PC-3 (cell line): Measurements from ENCODE around the gene IGFL1.
"Not testable (repeated sequence)": the region's sequence is repeated elsewhere in the genome, so short reads cannot be mapped to it uniquely, and the experiment has no call there.

Experiments used
- EZH2 ChIP-seq: fragments of 300-600 bp; sonication (generic); IDR thresholded peaks from one replicate; pipeline ENCODE4 v1.6.1; 2017; ENCODE audit warnings: antibody characterized with exemption, mild to moderate bottlenecking, low read length; ENCODE audit not compliant: unreplicated experiment
- TF ChIP-seq, protein P1 (sequence below): fragments of 300-600 bp; sonication (generic); conservative IDR thresholded peaks from 2 replicates; pipeline ENCODE4 v1.5.1; 2017; ENCODE audit warnings: antibody characterized with exemption, low read depth, mild to moderate bottlenecking, low read length

DNA sequence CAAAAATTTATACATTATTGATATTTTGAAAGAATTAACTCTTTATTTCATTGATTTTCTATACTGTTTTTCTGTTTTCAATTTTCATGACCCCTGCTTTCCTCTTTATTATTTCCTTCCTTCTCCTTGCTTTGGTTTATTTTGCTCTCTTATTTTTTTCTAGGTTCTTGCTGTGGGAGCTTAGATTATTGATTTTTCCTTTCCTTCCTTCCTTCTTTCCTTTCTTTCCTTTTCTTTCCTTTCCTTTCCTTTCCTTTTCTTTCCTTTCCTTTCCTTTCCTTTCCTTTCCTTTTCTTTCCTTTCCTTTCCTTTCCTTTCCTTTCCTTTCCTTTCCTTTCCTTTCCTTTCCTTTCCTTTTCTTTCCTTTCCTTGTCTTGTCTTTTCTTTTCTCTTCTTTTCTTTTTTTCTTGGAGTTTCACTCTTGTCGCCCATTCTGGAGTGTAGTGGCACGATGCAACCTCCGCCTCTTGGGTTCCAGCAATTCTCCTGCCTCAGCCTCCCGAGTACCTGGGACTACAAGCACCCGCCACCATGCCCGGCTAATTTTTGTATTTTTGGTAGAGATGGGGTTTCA, 13.6 kb downstream of the IGFL1 start:
- TF ChIP-seq, protein P1, sequence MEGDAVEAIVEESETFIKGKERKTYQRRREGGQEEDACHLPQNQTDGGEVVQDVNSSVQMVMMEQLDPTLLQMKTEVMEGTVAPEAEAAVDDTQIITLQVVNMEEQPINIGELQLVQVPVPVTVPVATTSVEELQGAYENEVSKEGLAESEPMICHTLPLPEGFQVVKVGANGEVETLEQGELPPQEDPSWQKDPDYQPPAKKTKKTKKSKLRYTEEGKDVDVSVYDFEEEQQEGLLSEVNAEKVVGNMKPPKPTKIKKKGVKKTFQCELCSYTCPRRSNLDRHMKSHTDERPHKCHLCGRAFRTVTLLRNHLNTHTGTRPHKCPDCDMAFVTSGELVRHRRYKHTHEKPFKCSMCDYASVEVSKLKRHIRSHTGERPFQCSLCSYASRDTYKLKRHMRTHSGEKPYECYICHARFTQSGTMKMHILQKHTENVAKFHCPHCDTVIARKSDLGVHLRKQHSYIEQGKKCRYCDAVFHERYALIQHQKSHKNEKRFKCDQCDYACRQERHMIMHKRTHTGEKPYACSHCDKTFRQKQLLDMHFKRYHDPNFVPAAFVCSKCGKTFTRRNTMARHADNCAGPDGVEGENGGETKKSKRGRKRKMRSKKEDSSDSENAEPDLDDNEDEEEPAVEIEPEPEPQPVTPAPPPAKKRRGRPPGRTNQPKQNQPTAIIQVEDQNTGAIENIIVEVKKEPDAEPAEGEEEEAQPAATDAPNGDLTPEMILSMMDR, result not testable (repeated sequence)
- TF ChIP-seq EZH2, result not testable (repeated sequence)
